ENCODE data around the gene DNAH10. TPM values are rescaled to one million over a fixed set of nuclear protein-coding genes. Genes with fewer than 3 reads are reported as not detected.

The DNAH10 gene
- polyA plus RNA-seq, 4 donors: 4.1 to 7.3 (median 5.3) TPM

Other genes with a start within 250 kb of the DNAH10 start
- gene RILPL1, start 228.6 kb upstream of the DNAH10 start, polyA plus RNA-seq (ENCODE audit: insufficient read length in 4 of 4): 10 to 100 TPM; 16.7 to 26.5 (median 21.0) TPM
- 100 to 1,000 TPM; 189 to 233 (median 227) TPM for gene TMED2, start 177.7 kb upstream of the DNAH10 start, polyA plus RNA-seq (ENCODE audit: insufficient read length in 4 of 4)
- gene DDX55, start 160.2 kb upstream of the DNAH10 start, polyA plus RNA-seq (ENCODE audit: insufficient read length in 4 of 4): 10 to 100 TPM; 22.4 to 49.8 (median 31.7) TPM
- gene EIF2B1, start 128.6 kb upstream of the DNAH10 start, polyA plus RNA-seq (ENCODE audit: insufficient read length in 4 of 4): 10 to 100 TPM; 63.6 to 70.0 (median 67.3) TPM
- 10 to 100 TPM; 30.4 to 38.1 (median 31.9) TPM for gene GTF2H3, start 128.5 kb upstream of the DNAH10 start, polyA plus RNA-seq (ENCODE audit: insufficient read length in 4 of 4)
- gene TCTN2, start 91.2 kb upstream of the DNAH10 start, polyA plus RNA-seq (ENCODE audit: insufficient read length in 4 of 4): 10 to 100 TPM; 23.0 to 35.7 (median 29.4) TPM
- gene ATP6V0A2, start 49.9 kb upstream of the DNAH10 start, polyA plus RNA-seq (ENCODE audit: insufficient read length in 4 of 4): 10 to 100 TPM; 12.8 to 26.9 (median 19.9) TPM
- 10 to 100 TPM; 40.8 to 58.6 (median 48.9) TPM for gene CCDC92, start 210.5 kb downstream of the DNAH10 start, polyA plus RNA-seq (ENCODE audit: insufficient read length in 4 of 4)
- gene ZNF664, start 210.9 kb downstream of the DNAH10 start, polyA plus RNA-seq (ENCODE audit: insufficient read length in 4 of 4): 100 to 1,000 TPM; 158 to 180 (median 163) TPM